Ramos (cell line): ENCODE results near the gene ALPK3.

ENCODE experiments used
- in situ Hi-C: fragments of 300-500 bp; cut with MboI; formaldehyde crosslinking; loops from one replicate; pipeline ENCODE4 v1.14.3; 2022; ENCODE audit warnings: low sequenced_read_pairs; ENCODE audit not compliant: unreplicated experiment

The ALPK3 gene

GRCh38 chr15:84823282-84823878, 6.2 kb downstream of the ALPK3 start:
- in situ Hi-C loops, result no loop called here

GRCh38 chr15:84824260-84825007, 7.3 kb downstream of the ALPK3 start:
- in situ Hi-C loops, result no loop called here

- in situ Hi-C loops, result no loop called here
These were observed 9.2 kb downstream of the ALPK3 start for GRCh38 chr15:84826369-84826823.

- in situ Hi-C loops, result no loop called here
These were observed 10.1 kb downstream of the ALPK3 start for GRCh38 chr15:84827246-84827645.

GRCh38 chr15:84828086-84828908, 11.1 kb downstream of the ALPK3 start:
- in situ Hi-C loops, result no loop called here

- in situ Hi-C loops, result no loop called here
These were observed 12.3 kb downstream of the ALPK3 start for GRCh38 chr15:84829428-84829827.

- in situ Hi-C loops, result no loop called here
These were observed 12.9 kb downstream of the ALPK3 start for GRCh38 chr15:84830036-84830435.

GRCh38 chr15:84831028-84831427, 13.9 kb downstream of the ALPK3 start:
- in situ Hi-C loops, result no loop called here

GRCh38 chr15:84831613-84832012, 14.5 kb downstream of the ALPK3 start:
- in situ Hi-C loops, result no loop called here

GRCh38 chr15:84832448-84833040, 15.4 kb downstream of the ALPK3 start:
- in situ Hi-C loops, result no loop called here

GRCh38 chr15:84833447-84834228, 16.5 kb downstream of the ALPK3 start:
- in situ Hi-C loops, result no loop called here

- in situ Hi-C loops, result no loop called here
These were observed 17.2 kb downstream of the ALPK3 start for GRCh38 chr15:84834229-84834955.

GRCh38 chr15:84834969-84835368, 17.8 kb downstream of the ALPK3 start:
- in situ Hi-C loops, result no loop called here

GRCh38 chr15:84835661-84836337, 18.6 kb downstream of the ALPK3 start:
- in situ Hi-C loops, result no loop called here

- in situ Hi-C loops, result no loop called here
These were observed 19.7 kb downstream of the ALPK3 start for GRCh38 chr15:84836844-84837243.

- in situ Hi-C loops, result no loop called here
These were observed 22.6 kb downstream of the ALPK3 start for GRCh38 chr15:84839714-84840113.

GRCh38 chr15:84840255-84840654, 23.1 kb downstream of the ALPK3 start:
- in situ Hi-C loops, result no loop called here

GRCh38 chr15:84840741-84841429, 23.7 kb downstream of the ALPK3 start:
- in situ Hi-C loops, result no loop called here
